RCC 7860 (cell line): ENCODE data around the gene PMEPA1.

ENCODE experiments used
- DNase-seq: peaks from one replicate; pipeline ENCODE4 v3.0.0-alpha.2; 2015; ENCODE audit warnings: low spot score
- FAIRE-seq: peaks from 2 replicates; lab custom pipeline; 2012; peaks lifted over from hg19 to GRCh38; lab: Jason Lieb, UNC

PMEPA1 gene

GRCh38 chr20:57709823-57710799, at the start of gene PMEPA1:
Gene PMEPA1, minus strand, starts transcription at chr20:57710015. Its CDS starts 433 bp downstream, at chr20:57709582.
- FAIRE-seq: no peak
- peak; percentile 90 for DNase-seq

- DNase-seq (no peak), FAIRE-seq (no peak)
These were observed 48.0 kb upstream of the PMEPA1 start for GRCh38 chr20:57757767-57758166.

- no peak for FAIRE-seq
- no peak for DNase-seq
These were observed 47.1 kb upstream of the PMEPA1 start for GRCh38 chr20:57756921-57757320.

GRCh38 chr20:57756213-57756612, 46.4 kb upstream of the PMEPA1 start:
- DNase-seq: no peak
- no peak for FAIRE-seq

- no peak for DNase-seq
- FAIRE-seq: no peak
These were observed 45.8 kb upstream of the PMEPA1 start for GRCh38 chr20:57755609-57756008.

- FAIRE-seq: no peak
- no peak for DNase-seq
These were observed 44.4 kb upstream of the PMEPA1 start for GRCh38 chr20:57754190-57754589.

GRCh38 chr20:57753332-57754164, 43.7 kb upstream of the PMEPA1 start:
- no peak for DNase-seq

GRCh38 chr20:57751411-57751810, 41.6 kb upstream of the PMEPA1 start:
- DNase-seq: no peak
- FAIRE-seq: no peak

More at GRCh38 chr20:57753332-57754164, 43.7 kb upstream of the PMEPA1 start:
- no peak for FAIRE-seq

- DNase-seq (no peak), FAIRE-seq (no peak)
These were observed 40.1 kb upstream of the PMEPA1 start for GRCh38 chr20:57749869-57750268.

- FAIRE-seq (no peak), DNase-seq (no peak)
These were observed 39.4 kb upstream of the PMEPA1 start for GRCh38 chr20:57749131-57749690.

GRCh38 chr20:57748601-57749130, 38.9 kb upstream of the PMEPA1 start:
- peak; percentile 93 for FAIRE-seq
- peak; percentile 99 for DNase-seq

- FAIRE-seq: no peak
- DNase-seq: no peak
These were observed 38.2 kb upstream of the PMEPA1 start for GRCh38 chr20:57747861-57748481.

- FAIRE-seq (no peak), DNase-seq (no peak)
These were observed 37.1 kb upstream of the PMEPA1 start for GRCh38 chr20:57746832-57747404.

- DNase-seq: no peak
These were observed 36.4 kb upstream of the PMEPA1 start for GRCh38 chr20:57746201-57746600.

GRCh38 chr20:57744206-57744605, 34.4 kb upstream of the PMEPA1 start:
- DNase-seq (no peak), FAIRE-seq (no peak)

More at GRCh38 chr20:57746201-57746600, 36.4 kb upstream of the PMEPA1 start:
- FAIRE-seq: no peak

GRCh38 chr20:57743450-57744095, 33.8 kb upstream of the PMEPA1 start:
- DNase-seq: peak; percentile 8

GRCh38 chr20:57742507-57743181, 32.8 kb upstream of the PMEPA1 start:
- FAIRE-seq: no peak

More at GRCh38 chr20:57743450-57744095, 33.8 kb upstream of the PMEPA1 start:
- no peak for FAIRE-seq

GRCh38 chr20:57738484-57738883, 28.7 kb upstream of the PMEPA1 start:
- no peak for FAIRE-seq

More at GRCh38 chr20:57742507-57743181, 32.8 kb upstream of the PMEPA1 start:
- DNase-seq: no peak

GRCh38 chr20:57738053-57738452, 28.2 kb upstream of the PMEPA1 start:
- no peak for DNase-seq
- no peak for FAIRE-seq

More at GRCh38 chr20:57738484-57738883, 28.7 kb upstream of the PMEPA1 start:
- DNase-seq: no peak
